Measurements from ENCODE around the gene RFXAP. TPM values are rescaled to one million over a fixed set of nuclear protein-coding genes. Genes with fewer than 3 reads are reported as not detected.
A peak's percentile ranks its signal among the peaks of the same experiment; 100 is the strongest.

The RFXAP gene
- total and polyA plus RNA-seq, 5 donors = 2.2 to 4.6 (median 3.8) TPM

GRCh38 chr13:36815062-36815461, 4.0 kb upstream of the RFXAP start:
- 78% methylated on average over 2 of the region's 2 CpGs for WGBS
- peaks cover 4% of the 10 kb centered on the region for H3K4me1 ChIP-seq (ENCODE audit: control insufficient read depth, insufficient read depth, low read length)
- DNase-seq (no peak), ATAC-seq (no peak)
- intact Hi-C loops (cut with DNase I) = no loop called here
- H3K9me3 ChIP-seq (ENCODE audit: control insufficient read depth, low read length) = no peaks in the 10 kb centered on the region
- H3K4me3 ChIP-seq (ENCODE audit: low read length) = no peak overlapping the region
- H3K27me3 ChIP-seq (ENCODE audit: control insufficient read depth, insufficient read depth) = no peaks in the 10 kb centered on the region
- H3K27ac ChIP-seq (ENCODE audit: low read length) = no peak overlapping the region

- Histone ChIP-seq H3K4me1 (ENCODE audit: control insufficient read depth, insufficient read depth, low read length) (peaks cover 4% of the 10 kb centered on the region), H3K9me3 (ENCODE audit: control insufficient read depth, low read length) (no peaks in the 10 kb centered on the region), H3K4me3 (ENCODE audit: low read length) (peak overlapping the region; percentile 85), H3K27me3 (ENCODE audit: control insufficient read depth, insufficient read depth) (no peaks in the 10 kb centered on the region), H3K27ac (ENCODE audit: low read length) (peak overlapping the region; percentile 5)
- DNase-seq (no peak), ATAC-seq (no peak)
- intact Hi-C loops (cut with DNase I) = no loop called here
- WGBS = 34% methylated on average over 12 of the region's 12 CpGs
These were observed 822 bp upstream of the RFXAP start for GRCh38 chr13:36817996-36818803.

GRCh38 chr13:36819739-36820090, 693 bp downstream of the RFXAP start:
- H3K4me1 ChIP-seq (ENCODE audit: control insufficient read depth, insufficient read depth, low read length) = no peaks in the 10 kb centered on the region
- ATAC-seq (peak; percentile 4 to 9), DNase-seq (no peak)
- intact Hi-C loops (cut with DNase I) = no loop called here
- H3K27me3 ChIP-seq (ENCODE audit: control insufficient read depth, insufficient read depth) = no peaks in the 10 kb centered on the region
- no peaks in the 10 kb centered on the region for H3K9me3 ChIP-seq (ENCODE audit: control insufficient read depth, low read length)
- under 1% methylated on average over 20 of the region's 20 CpGs for WGBS
- H3K4me3 ChIP-seq (ENCODE audit: low read length) = peak overlapping the region; percentile 85
- no peak overlapping the region for H3K27ac ChIP-seq (ENCODE audit: low read length)

- H3K4me1 ChIP-seq (ENCODE audit: control insufficient read depth, insufficient read depth, low read length) = no peaks in the 10 kb centered on the region
- H3K27ac ChIP-seq (ENCODE audit: low read length) = no peak overlapping the region
- intact Hi-C loops (cut with DNase I) = no loop called here
These were observed 1.2 kb downstream of the RFXAP start for GRCh38 chr13:36820222-36820621.

DNA sequence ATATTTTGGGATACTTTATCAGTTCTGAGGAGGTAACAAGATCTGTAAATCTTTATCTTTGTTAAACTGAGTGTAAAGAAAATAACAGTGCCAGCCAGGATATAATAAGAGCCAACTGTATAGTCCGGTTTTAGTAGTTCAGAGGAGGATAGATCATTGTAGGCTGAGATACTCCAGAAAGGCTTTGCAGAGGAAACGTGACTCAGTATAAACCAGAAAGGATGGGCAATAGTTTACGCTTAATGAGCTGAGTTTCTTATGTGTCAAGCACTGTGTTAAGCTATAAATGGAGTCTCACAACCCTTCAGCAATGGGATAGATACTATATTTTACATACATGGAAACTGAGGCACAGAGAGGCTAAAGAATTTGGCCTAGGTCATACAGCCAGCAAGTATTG, 3.8 kb downstream of the RFXAP start:
- DNase-seq = no peak

More at GRCh38 chr13:36820222-36820621, 1.2 kb downstream of the RFXAP start:
- ATAC-seq = no peak
- WGBS = 61% methylated on average over 4 of the region's 4 CpGs
- Histone ChIP-seq H3K27me3 (ENCODE audit: control insufficient read depth, insufficient read depth) (no peaks in the 10 kb centered on the region), H3K4me3 (ENCODE audit: low read length) (peak overlapping the region; percentile 85), H3K9me3 (ENCODE audit: control insufficient read depth, low read length) (no peaks in the 10 kb centered on the region)
- DNase-seq = no peak

DNA sequence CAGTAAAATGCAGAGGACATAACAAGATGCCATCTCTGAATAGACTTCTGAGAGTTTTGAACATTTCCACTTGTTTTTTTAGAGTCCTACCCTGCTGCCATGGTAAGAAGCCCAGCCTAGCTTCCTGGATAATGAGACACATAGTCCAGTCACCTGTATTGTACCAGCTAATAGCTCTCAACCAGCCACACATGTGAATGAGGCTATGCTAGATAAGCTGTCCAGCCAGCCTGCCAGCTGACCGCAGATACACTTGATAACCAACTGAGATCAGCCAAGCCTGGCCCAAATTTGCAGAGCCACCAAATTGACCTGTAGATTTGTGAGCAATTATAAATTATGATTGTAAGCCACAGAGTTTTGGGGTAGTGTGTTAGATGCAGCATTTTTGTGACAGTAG, 10.7 kb downstream of the RFXAP start:
- Histone ChIP-seq H3K4me1 (ENCODE audit: control insufficient read depth, insufficient read depth, low read length) (no peaks in the 10 kb centered on the region), H3K4me3 (ENCODE audit: low read length) (no peak overlapping the region), H3K27ac (ENCODE audit: low read length) (no peak overlapping the region), H3K27me3 (ENCODE audit: control insufficient read depth, insufficient read depth) (no peaks in the 10 kb centered on the region), H3K9me3 (ENCODE audit: control insufficient read depth, low read length) (no peaks in the 10 kb centered on the region)
- 34% methylated on average over 1 of the region's 1 CpG for WGBS
- ATAC-seq (no peak), DNase-seq (no peak)
- intact Hi-C loops (cut with DNase I) = no loop called here

More for the DNA sequence above, 3.8 kb downstream of the RFXAP start:
- no peaks in the 10 kb centered on the region for H3K9me3 ChIP-seq (ENCODE audit: control insufficient read depth, low read length)
- ATAC-seq = no peak
- WGBS = 69% methylated on average over 3 of the region's 3 CpGs
- no peaks in the 10 kb centered on the region for H3K27me3 ChIP-seq (ENCODE audit: control insufficient read depth, insufficient read depth)
- intact Hi-C loops (cut with DNase I) = no loop called here
- H3K4me3 ChIP-seq (ENCODE audit: low read length) = no peak overlapping the region
- H3K4me1 ChIP-seq (ENCODE audit: control insufficient read depth, insufficient read depth, low read length) = no peaks in the 10 kb centered on the region
- H3K27ac ChIP-seq (ENCODE audit: low read length) = no peak overlapping the region

DNA sequence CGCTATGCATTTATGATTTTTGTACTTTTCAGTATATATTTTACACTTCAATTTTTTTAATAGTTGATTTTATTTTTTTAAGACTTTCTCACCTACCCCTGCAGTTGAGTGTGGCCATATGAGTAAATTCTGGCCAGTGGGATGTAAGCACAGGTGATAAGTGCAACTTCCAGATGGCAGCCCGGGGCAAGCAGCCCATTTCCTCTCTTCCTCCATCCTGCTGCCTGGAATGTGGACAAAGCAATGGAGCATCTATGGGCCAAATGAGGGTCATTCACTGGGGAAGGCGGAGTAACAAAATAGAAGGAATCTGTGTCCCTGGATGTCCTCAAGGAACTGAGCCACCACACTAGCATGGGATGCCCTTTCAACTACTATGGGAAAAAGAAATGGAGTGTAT, 12.3 kb downstream of the RFXAP start:
- Histone ChIP-seq H3K9me3 (ENCODE audit: control insufficient read depth, low read length) (no peaks in the 10 kb centered on the region), H3K4me1 (ENCODE audit: control insufficient read depth, insufficient read depth, low read length) (no peaks in the 10 kb centered on the region), H3K27me3 (ENCODE audit: control insufficient read depth, insufficient read depth) (no peaks in the 10 kb centered on the region), H3K4me3 (ENCODE audit: low read length) (no peak overlapping the region), H3K27ac (ENCODE audit: low read length) (no peak overlapping the region)
- ATAC-seq = no peak
- DNase-seq = no peak
- intact Hi-C loops (cut with DNase I) = no loop called here
- 94% methylated on average over 3 of the region's 3 CpGs for WGBS

GRCh38 chr13:36834299-36834698, 15.3 kb downstream of the RFXAP start:
- Histone ChIP-seq H3K27me3 (ENCODE audit: control insufficient read depth, insufficient read depth) (no peaks in the 10 kb centered on the region), H3K27ac (ENCODE audit: low read length) (no peak overlapping the region), H3K9me3 (ENCODE audit: control insufficient read depth, low read length) (no peaks in the 10 kb centered on the region), H3K4me3 (ENCODE audit: low read length) (no peak overlapping the region), H3K4me1 (ENCODE audit: control insufficient read depth, insufficient read depth, low read length) (peaks cover 6% of the 10 kb centered on the region)
- intact Hi-C loops (cut with DNase I) = no loop called here
- DNase-seq (no peak), ATAC-seq (no peak)
- WGBS = 98% methylated on average over 3 of the region's 3 CpGs

GRCh38 chr13:36837354-36838092, 18.5 kb downstream of the RFXAP start:
- Histone ChIP-seq H3K27ac (ENCODE audit: low read length) (peak overlapping the region; percentile 72), H3K4me3 (ENCODE audit: low read length) (no peak overlapping the region), H3K27me3 (ENCODE audit: control insufficient read depth, insufficient read depth) (no peaks in the 10 kb centered on the region), H3K9me3 (ENCODE audit: control insufficient read depth, low read length) (no peaks in the 10 kb centered on the region), H3K4me1 (ENCODE audit: control insufficient read depth, insufficient read depth, low read length) (peaks cover 6% of the 10 kb centered on the region)
- DNase-seq = peak in 1 of 3 donors; percentile 37
- intact Hi-C loops (cut with DNase I) = no loop called here
- WGBS = 59% methylated on average over 4 of the region's 4 CpGs
- peak; percentile 82 to 84 for ATAC-seq

GRCh38 chr13:36839281-36839680, 20.3 kb downstream of the RFXAP start:
- 73% methylated on average over 3 of the region's 3 CpGs for WGBS
- Histone ChIP-seq H3K4me3 (ENCODE audit: low read length) (no peak overlapping the region), H3K27ac (ENCODE audit: low read length) (no peak overlapping the region), H3K27me3 (ENCODE audit: control insufficient read depth, insufficient read depth) (no peaks in the 10 kb centered on the region), H3K4me1 (ENCODE audit: control insufficient read depth, insufficient read depth, low read length) (peaks cover 6% of the 10 kb centered on the region), H3K9me3 (ENCODE audit: control insufficient read depth, low read length) (no peaks in the 10 kb centered on the region)
- DNase-seq = no peak
- ATAC-seq = no peak
- intact Hi-C loops (cut with DNase I) = no loop called here

- no peak for ATAC-seq
- 84% methylated on average over 12 of the region's 12 CpGs for WGBS
- intact Hi-C loops (cut with DNase I) = no loop called here
These were observed 21.0 kb downstream of the RFXAP start for GRCh38 chr13:36839981-36840380.

More at GRCh38 chr13:36839981-36840380, 21.0 kb downstream of the RFXAP start:
- H3K9me3 ChIP-seq (ENCODE audit: control insufficient read depth, low read length) = no peaks in the 10 kb centered on the region
- no peak overlapping the region for H3K27ac ChIP-seq (ENCODE audit: low read length)
- H3K4me3 ChIP-seq (ENCODE audit: low read length) = no peak overlapping the region
- H3K27me3 ChIP-seq (ENCODE audit: control insufficient read depth, insufficient read depth) = no peaks in the 10 kb centered on the region
- no peak for DNase-seq
- H3K4me1 ChIP-seq (ENCODE audit: control insufficient read depth, insufficient read depth, low read length) = peaks cover 6% of the 10 kb centered on the region
